Skeletal muscle cell (primary cell): ENCODE results near the gene HOXC6.

ENCODE experiments used
- DNase-seq: peaks from one replicate; pipeline ENCODE4 v3.0.0-alpha.2; 2010; ENCODE audit warnings: low read depth
- H3K4me3 ChIP-seq: 2 replicates; pipeline ENCODE4 v1.5.1; 2011; ENCODE audit warnings: low read depth, mild to moderate bottlenecking, control low read depth, low read length, moderate library complexity

HOXC6 gene

GRCh38 chr12:54010972-54011664 lies 17.1 kb upstream of the HOXC6 start:
- no peak for DNase-seq
- H3K4me3 ChIP-seq = peak overlapping the region; percentile 54

GRCh38 chr12:54011665-54012532 lies 16.3 kb upstream of the HOXC6 start:
- no peak for DNase-seq
- H3K4me3 ChIP-seq = peak overlapping the region; percentile 54

GRCh38 chr12:54012631-54013409 lies 15.4 kb upstream of the HOXC6 start:
- no peak for DNase-seq
- no peak overlapping the region for H3K4me3 ChIP-seq

GRCh38 chr12:54014377-54015017 lies 13.7 kb upstream of the HOXC6 start:
- H3K4me3 ChIP-seq = peak overlapping the region; percentile 27
- DNase-seq = no peak

GRCh38 chr12:54015018-54015931 lies 13.0 kb upstream of the HOXC6 start:
- peak overlapping the region; percentile 78 for H3K4me3 ChIP-seq
- DNase-seq = no peak

GRCh38 chr12:54016051-54016450 lies 12.2 kb upstream of the HOXC6 start:
- DNase-seq = no peak
- peak overlapping the region; percentile 78 for H3K4me3 ChIP-seq

- peak overlapping the region; percentile 78 for H3K4me3 ChIP-seq
- peak; percentile 85 for DNase-seq
These were observed 11.7 kb upstream of the HOXC6 start for GRCh38 chr12:54016478-54016964.

- DNase-seq = no peak
- peak overlapping the region; percentile 78 for H3K4me3 ChIP-seq
These were observed 11.0 kb upstream of the HOXC6 start for GRCh38 chr12:54017027-54017788.

- peak overlapping the region; percentile 78 for H3K4me3 ChIP-seq
- DNase-seq = peak; percentile 85
These were observed 10.3 kb upstream of the HOXC6 start for GRCh38 chr12:54017878-54018467.

- no peak for DNase-seq
- H3K4me3 ChIP-seq = peak overlapping the region; percentile 78
These were observed 9.7 kb upstream of the HOXC6 start for GRCh38 chr12:54018468-54018984.

- H3K4me3 ChIP-seq = peak overlapping the region; percentile 78
- DNase-seq = no peak
These were observed 9.0 kb upstream of the HOXC6 start for GRCh38 chr12:54019091-54019811.

GRCh38 chr12:54019924-54020590 lies 8.2 kb upstream of the HOXC6 start:
- DNase-seq = no peak
- H3K4me3 ChIP-seq = peak overlapping the region; percentile 78

GRCh38 chr12:54020591-54021405 lies 7.4 kb upstream of the HOXC6 start:
- H3K4me3 ChIP-seq = peak overlapping the region; percentile 78
- DNase-seq = no peak

- peak overlapping the region; percentile 78 for H3K4me3 ChIP-seq
- DNase-seq = no peak
These were observed 6.7 kb upstream of the HOXC6 start for GRCh38 chr12:54021432-54022013.
